ENCODE measurements around the gene SMIM30. TPM values are rescaled to one million over a fixed set of nuclear protein-coding genes. Genes with fewer than 3 reads are reported as not detected.

SMIM30 gene
- total and polyA plus RNA-seq, 2 of the 8 experiments (the other 6 are each of a cell fraction or from before 2014, with no cell fraction given), result 35.2 to 49.7 TPM

DNA sequence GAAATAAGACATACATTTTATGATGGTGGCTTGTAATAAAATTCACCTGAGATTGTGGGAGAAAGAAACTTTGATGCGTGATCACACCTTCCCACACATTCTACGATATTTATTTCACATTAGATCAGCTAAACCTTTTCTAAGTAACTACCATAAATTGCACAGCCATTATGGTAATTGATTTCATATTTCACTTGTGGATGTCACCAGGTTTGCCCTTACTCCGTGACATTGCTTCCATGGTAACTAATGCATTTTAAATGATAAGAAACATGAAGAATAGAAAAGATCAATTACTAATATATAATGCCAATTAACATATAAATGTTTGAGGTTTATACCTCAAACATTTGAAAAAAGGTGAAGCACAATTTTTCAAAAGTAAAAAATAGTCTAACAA, 35.8 kb upstream of the SMIM30 start:
- Histone ChIP-seq H4K20me1 (replicated peaks in 1 of 2; ENCODE audit: control insufficient read depth in 1 of 2, insufficient read depth in 2 of 2, low read length in 2 of 2) (no peaks in the 10 kb centered on the region), H2BK120ac (replicated peaks; ENCODE audit: low read depth, low read length) (no peak overlapping the region), H3K9me3 (ENCODE audit: insufficient read depth in 2 of 2, low read depth in 1 of 2, low read length in 1 of 2) (no peaks in the 10 kb centered on the region), H3K79me1 (ENCODE audit: low read depth, low read length) (no peaks in the 10 kb centered on the region), H2BK20ac (ENCODE audit: low read length) (no peak overlapping the region), H2BK12ac (ENCODE audit: low read depth, low read length) (no peak overlapping the region), H2AK5ac (ENCODE audit: low read depth, low read length) (no peak overlapping the region), H2BK15ac (ENCODE audit: low read length) (no peak overlapping the region), H2BK5ac (ENCODE audit: low read depth, low read length) (no peak overlapping the region), H3K4me2 (ENCODE audit: insufficient read depth in 1 of 2, low read depth in 2 of 2, low read length in 2 of 2) (no peak overlapping the region), H3K36me3 (ENCODE audit: control insufficient read depth in 2 of 4, insufficient read depth in 4 of 4, low read length in 3 of 4) (no peaks in the 10 kb centered on the region), H3K27me3 (replicated peaks in 1 of 4; ENCODE audit: control insufficient read depth in 3 of 4, extremely low read depth in 1 of 4, insufficient read depth in 3 of 4, low read length in 3 of 4) (no peaks in the 10 kb centered on the region), H4K8ac (ENCODE audit: extremely low read depth, insufficient read depth, low read length) (no peak overlapping the region), H3K79me2 (ENCODE audit: control insufficient read depth in 1 of 2, insufficient read depth in 2 of 2, low read length in 2 of 2) (no peaks in the 10 kb centered on the region), H3K4ac (replicated peaks; ENCODE audit: insufficient read length, low read depth, low read length) (no peak overlapping the region), H3K27ac (ENCODE audit: low read depth, low read length) (no peak overlapping the region), H3K23ac (ENCODE audit: insufficient read length) (no peak overlapping the region), H2AFZ (ENCODE audit: low read length) (no peak overlapping the region), H4K5ac (ENCODE audit: insufficient read length, low read depth, low read length) (no peak overlapping the region), H4K91ac (replicated peaks; ENCODE audit: insufficient read length, low read length) (no peak overlapping the region), H3K23me2 (ENCODE audit: low read depth, low read length) (no peaks in the 10 kb centered on the region), H3K18ac (ENCODE audit: extremely low read depth, low read length) (no peak overlapping the region), H3K4me1 (replicated peaks in 1 of 4; ENCODE audit: control insufficient read depth in 3 of 4, insufficient read depth in 4 of 4, low read length in 3 of 4) (no peaks in the 10 kb centered on the region), H3K9ac (replicated peaks in 1 of 4; ENCODE audit: extremely low read depth in 1 of 4, low read depth in 3 of 4, low read length in 3 of 4) (no peak overlapping the region), H3K14ac (ENCODE audit: insufficient read length) (no peak overlapping the region), H3K56ac (replicated peaks; ENCODE audit: insufficient read length, low read depth, low read length) (no peak overlapping the region), H3K4me3 (ENCODE audit: extremely low read depth in 1 of 4, insufficient read depth in 2 of 4, low read depth in 3 of 4, low read length in 4 of 4) (no peak overlapping the region)
- DNase-seq (ENCODE audit: low read depth in 1 of 2, low spot score in 2 of 2), result no peak
- ChIA-PET POLR2A (ENCODE audit: partially characterized antibody) (no interaction called here), CTCF (ENCODE audit: partially characterized antibody) (no interaction called here)
- TF ChIP-seq, protein P1, sequence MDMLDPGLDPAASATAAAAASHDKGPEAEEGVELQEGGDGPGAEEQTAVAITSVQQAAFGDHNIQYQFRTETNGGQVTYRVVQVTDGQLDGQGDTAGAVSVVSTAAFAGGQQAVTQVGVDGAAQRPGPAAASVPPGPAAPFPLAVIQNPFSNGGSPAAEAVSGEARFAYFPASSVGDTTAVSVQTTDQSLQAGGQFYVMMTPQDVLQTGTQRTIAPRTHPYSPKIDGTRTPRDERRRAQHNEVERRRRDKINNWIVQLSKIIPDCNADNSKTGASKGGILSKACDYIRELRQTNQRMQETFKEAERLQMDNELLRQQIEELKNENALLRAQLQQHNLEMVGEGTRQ (IDR thresholded peaks at IDR 0.05; ENCODE audit: low read length), result no peak
- TF ChIP-seq BRCA1 (IDR thresholded peaks at IDR 0.05; ENCODE audit: low read depth, low read length) (no peak), TAF1 (IDR thresholded peaks at IDR 0.05; ENCODE audit: low read depth, low read length) (no peak), NRF1 (IDR thresholded peaks at IDR 0.05; ENCODE audit: low read depth, low read length) (no peak), SP2 (IDR thresholded peaks at IDR 0.05; ENCODE audit: low read length) (no peak), FOSL1 (IDR thresholded peaks at IDR 0.05; ENCODE audit: insufficient read depth, low read depth, low read length) (no peak), SAP30 (IDR thresholded peaks at IDR 0.05; ENCODE audit: insufficient read depth, insufficient replicate concordance, low read length) (no peak), BCL11A (IDR thresholded peaks at IDR 0.05; ENCODE audit: low read depth in 2 of 2, low read length in 2 of 2) (no peak), POLR2AphosphoS5 (IDR thresholded peaks at IDR 0.05; ENCODE audit: low read depth, low read length) (no peak), RFX5 (IDR thresholded peaks at IDR 0.05; ENCODE audit: borderline replicate concordance, low read depth, low read length) (no peak), CHD2 (IDR thresholded peaks at IDR 0.05; ENCODE audit: low read length) (no peak)
- WGBS, 2 experiments (ENCODE audit: extremely low coverage in 1 of 2, insufficient coverage in 1 of 2, insufficient read length in 1 of 2, insufficient replicate concordance in 2 of 2, low coverage in 1 of 2, low lambda C conversion rate in 2 of 2, missing lambda C conversion rate in 1 of 2), result 95% methylated on average over 3 of the region's 3 CpGs; no CpG with 5 or more reads in 1 of the 2 experiments
- FAIRE-seq, result no peak

Measured in H1 (cell line).